HG02623 (cell line): ENCODE results near the gene APOA1.
"Not testable (repeated sequence)": the region's sequence is repeated elsewhere in the genome, so short reads cannot be mapped to it uniquely, and the experiment has no call there.

Experiments used
- ATAC-seq: cut with Tn5 transposase; IDR thresholded peaks from one replicate; pipeline ENCODE4 v1.9.1; 2021; ENCODE audit warnings: moderate library complexity; ENCODE audit not compliant: unreplicated experiment

Gene APOA1

DNA sequence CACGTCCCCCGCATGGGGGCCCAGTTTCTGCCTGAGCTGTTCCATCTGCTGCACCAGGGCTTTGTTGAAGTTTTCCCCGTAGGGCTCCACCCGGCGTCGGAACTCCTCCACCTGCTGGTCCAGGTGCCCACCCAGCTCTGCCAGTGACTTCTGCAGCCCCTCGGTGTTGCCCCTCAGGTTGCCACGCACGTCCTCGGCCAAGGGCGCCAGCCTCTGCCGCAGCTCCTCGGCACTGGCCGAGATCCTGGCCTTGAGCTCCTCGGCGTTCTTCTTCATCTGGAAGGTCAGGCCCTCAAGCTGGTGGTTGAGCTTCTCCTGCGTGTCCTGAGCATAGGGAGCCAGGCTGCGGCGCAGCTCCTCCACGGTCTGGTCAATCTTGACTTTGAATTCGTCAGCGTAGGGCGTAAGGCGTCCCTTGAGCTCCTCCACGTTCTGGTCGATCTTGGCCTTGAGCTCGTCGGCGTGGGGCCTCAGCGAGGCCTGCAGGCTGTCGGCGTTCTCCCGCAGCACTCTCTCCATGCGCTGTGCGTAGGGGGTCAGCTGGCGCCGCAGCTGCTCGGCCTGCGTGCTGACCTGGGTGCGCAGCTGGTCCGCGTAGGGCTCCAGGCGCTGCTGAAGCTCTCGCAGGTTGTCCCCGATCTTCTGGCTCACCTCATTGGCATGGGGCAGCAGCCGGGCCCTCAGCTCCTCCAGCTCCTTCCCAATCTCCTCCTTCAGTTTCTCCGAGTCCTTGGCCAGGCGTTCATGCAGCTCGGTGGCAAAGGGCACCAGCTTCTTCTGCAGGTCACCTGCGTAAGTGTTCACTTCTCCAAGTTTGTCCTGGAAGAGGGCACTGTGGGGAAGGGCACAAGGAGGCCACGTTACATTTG is 16.1 kb downstream of the APOA1 start:
- ATAC-seq, result no peak

DNA sequence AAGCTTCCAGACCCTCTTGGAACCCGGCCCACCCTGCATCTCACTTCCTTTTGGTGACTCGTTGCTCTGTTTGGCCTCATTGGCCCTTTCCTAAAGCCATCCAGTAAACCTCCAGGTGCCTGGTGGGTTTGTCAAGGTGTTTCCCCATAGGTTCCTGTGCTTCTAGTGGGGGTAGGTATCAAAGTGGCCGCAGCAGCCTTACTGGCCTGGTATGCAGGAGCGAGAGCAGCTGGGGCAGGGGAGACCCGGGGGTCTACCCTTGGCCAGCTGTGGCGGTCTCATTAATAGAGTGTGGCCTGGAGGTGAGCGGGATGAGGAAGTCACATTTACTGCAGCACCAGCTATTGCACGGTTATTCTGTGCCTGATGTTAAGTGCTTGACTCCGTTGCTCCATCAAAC is 18.4 kb downstream of the APOA1 start:
- no peak for ATAC-seq

- ATAC-seq, result no peak
Measured at GRCh38 chr11:116814502-116814901, 22.9 kb downstream of the APOA1 start.

- no peak for ATAC-seq
Measured at GRCh38 chr11:116813781-116814471, 23.5 kb downstream of the APOA1 start.

DNA sequence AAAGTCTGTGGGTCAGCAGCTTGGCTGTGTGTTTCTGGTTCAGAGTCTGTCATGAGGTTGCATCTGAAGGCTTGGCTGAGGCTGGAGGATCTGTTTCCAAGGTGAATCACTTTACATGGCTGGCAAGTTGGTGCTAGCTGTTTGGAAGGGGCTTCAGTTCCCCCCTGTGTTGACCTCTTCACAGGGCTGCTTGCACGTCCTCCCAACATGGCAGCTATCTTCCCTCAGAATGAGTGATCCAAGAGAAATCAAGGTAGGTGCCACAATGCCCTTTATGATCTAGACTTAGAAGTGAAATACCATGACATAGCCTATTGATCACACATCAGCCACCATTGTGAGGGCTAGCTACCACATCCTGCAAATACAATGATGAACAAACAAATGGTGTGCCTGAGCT is 24.3 kb downstream of the APOA1 start:
- no peak for ATAC-seq

- no peak for ATAC-seq
Measured at GRCh38 chr11:116812109-116812508, 25.3 kb downstream of the APOA1 start.

DNA sequence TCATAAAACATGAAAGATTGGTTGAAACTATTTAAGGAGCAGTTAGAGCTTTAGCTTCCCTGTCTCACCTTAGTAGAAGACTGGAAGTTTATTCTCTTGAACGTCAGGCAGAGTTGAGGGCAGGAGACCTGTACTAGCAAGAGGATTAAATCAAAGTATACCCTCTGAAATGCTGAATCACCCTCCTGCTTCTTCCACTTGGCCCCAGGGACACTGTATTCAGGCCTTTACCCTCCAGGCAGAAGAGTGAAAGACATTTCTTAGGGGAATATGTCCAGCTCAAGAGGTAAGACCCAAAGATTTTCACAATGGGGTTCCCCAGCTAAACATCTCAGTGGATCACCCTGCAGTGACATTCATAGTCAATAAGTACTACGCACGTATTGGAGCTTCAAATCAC is 26.2 kb downstream of the APOA1 start:
- ATAC-seq, result no peak

GRCh38 chr11:116808262-116809175 is 28.9 kb downstream of the APOA1 start:
- ATAC-seq, result no peak

DNA sequence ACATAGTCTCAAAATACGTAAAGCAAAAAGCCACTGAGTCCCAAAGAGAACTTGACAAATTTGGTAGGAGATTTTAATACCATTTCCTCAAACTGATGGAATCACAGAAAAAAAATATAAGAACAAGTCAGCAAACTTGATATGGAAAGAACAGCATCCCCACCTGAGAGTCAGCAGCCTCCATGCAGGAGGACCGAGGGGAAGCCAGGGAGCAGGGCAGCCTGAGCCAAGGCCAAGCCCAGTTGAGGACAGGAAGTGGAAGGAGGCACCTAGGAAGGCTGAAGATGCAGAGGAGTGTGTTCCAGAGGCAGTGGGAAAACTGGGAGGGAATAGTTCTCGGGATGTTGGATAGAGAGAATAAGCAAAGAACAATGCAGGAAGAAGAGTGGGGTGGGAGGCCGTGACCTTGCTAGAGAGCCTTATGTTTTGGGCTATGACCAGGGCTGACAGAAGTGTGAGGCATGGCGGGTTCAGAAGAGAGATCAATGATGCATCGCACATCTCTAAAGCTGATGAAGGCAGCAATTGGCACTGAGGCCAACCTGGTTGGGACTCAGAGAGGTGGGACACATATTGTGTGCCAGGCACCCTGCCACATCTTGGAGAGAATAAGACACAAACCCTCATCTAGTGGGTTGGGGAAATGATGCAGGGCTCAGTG is 29.7 kb downstream of the APOA1 start:
- ATAC-seq, result no peak

DNA sequence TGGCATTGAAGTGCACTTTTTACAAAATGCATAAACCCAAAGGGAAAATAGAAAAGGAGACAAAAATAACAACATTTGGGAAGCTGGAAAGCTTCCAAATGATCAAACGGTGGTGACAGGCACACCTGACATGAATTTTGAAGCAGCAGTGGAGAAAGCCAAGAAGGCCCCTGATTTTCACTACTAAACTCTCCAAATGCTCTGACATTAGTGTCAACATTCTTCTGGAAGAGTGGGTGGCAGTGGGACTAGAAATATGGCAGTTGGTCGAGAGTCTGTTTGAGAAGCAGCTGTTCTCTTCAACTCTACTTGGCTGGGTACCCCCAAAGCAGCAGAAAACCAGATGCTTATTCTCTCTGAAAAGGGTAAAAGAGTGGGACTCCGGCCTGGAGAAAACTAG is 33.4 kb downstream of the APOA1 start:
- no peak for ATAC-seq

DNA sequence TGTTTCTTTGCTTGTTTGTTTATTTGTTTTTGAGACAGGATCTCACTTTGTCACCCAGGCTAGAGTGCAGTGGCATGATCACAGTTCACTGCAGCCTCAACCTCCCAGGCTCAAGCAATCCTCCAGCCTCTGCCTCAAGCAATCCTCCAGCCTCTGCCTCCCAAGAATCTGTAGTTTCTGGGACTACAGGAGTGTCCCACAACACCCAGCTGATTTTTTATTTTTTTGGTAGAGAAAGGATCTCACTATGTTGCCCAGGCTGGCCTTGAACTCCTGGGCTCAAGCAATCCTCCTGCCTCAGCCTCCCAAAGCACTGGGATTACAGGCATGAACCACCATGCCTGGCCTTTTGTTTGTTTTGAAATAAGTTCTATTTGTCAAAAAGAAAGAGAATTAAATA is 35.8 kb downstream of the APOA1 start:
- ATAC-seq, result not testable (repeated sequence)

DNA sequence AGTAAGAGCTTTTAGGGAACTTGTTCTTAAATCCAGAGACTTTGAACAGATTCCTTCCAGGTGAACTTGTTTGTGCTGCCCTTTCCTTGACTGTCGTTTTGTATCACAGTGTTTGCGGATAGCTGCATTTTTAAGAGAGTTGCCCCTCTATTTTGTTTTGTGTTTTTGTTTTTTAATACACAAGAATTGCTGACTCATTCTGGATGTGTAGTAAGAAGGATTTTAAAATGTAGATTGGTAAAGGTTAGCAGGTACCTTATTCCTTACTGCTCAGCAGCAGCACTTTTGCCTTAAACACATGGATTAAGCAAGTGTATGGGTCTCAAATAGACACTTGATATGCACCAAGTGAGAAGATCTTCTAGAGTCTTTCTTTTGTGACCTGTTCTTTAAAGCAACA is 36.8 kb downstream of the APOA1 start:
- ATAC-seq, result no peak

DNA sequence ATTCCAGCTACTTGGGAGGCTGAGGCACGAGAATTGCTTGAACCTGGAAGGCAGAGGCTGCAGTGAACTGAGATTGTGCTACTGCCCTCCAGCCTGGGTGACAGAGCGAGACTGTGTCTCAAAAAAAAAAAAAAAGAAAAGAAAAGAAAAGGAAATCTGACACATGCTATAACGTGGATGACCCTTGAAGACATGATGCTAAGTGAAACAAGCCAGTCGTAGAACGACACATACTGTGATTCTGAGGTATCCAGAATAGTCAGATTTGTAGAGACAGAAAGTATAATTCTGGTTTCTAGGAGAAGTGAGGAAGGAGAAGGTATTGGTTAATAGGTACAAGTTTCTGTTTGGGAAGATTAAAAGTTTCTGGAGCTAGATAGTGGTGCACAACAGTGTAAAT is 39.1 kb downstream of the APOA1 start:
- no peak for ATAC-seq

DNA sequence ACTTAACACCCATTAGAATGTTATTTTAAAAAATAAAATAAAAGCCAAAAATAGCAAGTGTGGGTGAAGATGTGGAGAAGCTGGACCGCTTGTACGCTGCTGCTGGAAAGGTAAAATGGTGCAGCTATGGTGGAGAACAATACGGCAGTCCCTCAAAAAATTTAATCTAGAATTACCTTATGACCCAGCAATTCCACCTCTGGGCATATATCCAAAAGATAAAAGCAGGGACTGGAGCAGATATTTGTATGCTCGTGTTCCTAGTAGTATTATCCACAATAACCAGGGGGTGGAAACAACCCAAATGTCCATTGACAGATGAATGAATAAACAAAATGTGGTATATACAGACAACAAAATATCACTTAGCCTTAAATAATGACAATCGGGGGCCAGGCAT is 39.6 kb downstream of the APOA1 start:
- ATAC-seq, result no peak

DNA sequence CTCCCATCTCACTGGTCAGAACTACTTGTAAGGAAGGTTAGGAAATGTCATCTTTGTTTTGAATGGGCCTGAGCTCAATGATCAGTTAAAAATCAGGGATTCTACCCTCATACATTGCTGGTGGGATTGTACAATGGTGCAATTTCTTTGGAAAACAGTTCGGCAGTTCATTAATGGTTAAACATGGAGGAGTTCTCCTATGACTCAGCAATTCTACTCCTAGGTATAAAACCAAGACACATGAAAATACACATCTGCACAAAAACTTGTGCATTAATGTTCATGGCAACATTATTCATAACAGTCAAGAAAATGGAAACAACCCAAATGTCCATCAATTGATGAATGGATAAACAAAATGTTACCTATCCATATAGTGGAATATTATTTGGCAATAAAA is 40.9 kb downstream of the APOA1 start:
- ATAC-seq, result no peak

DNA sequence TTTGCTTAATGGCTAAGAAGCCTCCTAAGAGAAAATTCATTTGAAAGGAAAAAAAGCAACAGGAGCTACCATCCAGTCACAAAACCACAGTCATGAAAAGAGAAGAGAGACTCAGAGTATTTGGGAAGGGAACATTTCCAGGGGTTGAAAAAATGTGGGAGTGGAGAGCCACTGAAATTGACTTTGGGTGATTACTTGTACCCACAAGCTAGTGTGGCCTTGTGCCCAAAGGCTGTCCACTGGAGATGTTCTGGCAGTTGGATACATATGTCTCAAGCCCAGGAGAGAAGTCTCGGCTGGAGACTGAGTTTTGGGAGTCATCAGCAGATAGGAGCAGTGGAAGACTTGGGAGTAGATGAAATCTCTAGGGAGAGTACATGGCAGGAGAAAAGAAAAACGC is 42.6 kb downstream of the APOA1 start:
- no peak for ATAC-seq

DNA sequence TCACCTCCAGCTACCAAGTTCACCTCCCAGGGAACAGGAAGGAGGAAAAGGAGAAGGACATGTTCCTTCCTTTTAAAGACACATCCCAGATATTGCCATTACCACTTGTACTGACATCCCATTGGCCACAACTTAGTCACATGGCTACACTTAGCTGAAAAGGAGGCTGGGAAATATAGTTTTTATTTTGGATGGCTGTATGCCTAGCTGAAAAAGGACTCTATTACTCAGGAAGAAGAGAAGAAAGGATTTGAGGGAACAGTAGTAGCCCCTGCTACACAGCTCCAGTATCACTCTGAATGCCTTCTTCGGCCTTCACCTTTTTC is 43.7 kb downstream of the APOA1 start:
- ATAC-seq, result no peak

DNA sequence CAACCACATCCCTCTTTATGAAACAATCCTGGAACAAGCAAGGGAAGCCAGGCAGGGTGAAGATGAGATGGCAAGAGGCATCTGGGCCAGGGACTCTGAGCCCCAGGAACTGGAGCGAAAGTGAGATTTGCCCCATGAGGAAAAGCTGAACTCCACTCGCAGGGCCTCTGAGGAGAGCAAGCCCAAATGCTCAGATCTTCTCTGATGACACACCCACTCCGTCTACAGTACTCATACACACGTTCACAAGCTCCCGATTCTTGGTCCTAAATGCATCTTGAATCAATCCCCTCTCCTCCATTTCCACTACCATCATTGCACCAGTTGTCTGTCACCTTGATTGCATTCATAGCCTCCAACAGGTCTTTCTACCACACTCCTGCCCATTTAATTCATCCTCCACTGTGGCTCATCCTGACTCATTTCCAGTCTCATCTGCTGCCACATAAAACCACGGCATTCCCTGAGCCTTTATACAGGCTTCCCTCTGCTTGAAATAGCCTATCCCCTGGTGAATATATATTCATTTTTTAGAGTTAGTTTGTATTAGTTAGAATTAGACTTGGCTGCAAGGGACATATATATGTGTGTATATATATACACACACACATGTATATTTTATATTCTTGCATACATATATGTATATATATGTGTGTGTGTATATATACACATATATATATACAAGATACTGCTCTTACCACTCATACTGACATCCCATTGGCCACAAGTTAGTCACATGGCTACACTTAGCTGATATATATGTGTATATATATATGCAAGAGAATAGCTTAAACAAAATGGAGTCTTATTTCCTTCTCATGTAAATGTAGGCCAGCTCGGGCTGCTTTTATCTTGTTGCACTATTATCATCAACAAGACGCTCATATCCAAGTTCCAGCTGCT is 44.3 kb downstream of the APOA1 start:
- no peak for ATAC-seq

GRCh38 chr11:116792144-116792868 is 45.1 kb downstream of the APOA1 start:
- no peak for ATAC-seq

DNA sequence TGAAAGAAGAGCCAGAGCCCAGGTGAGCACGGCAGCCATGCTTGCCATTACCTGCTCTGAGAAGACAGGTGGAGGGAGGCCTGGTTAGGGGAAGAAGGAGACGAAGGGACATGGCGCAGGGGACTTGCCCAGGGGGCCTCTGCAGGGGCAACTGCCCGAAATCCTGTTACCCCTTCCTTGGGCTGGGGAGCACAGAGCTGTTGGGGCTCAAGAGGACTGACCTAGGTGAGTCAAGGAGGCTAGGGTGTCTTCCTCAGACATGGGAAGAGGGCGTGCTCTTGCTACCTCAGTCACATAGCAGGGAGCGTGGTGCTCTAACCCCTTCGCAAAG is 45.6 kb downstream of the APOA1 start, which contains the start of gene APOA5:
Gene APOA5 (minus strand): TSS at position 67 of the 331 bp plus-strand sequence. CDS start 19 bp downstream, at position 48.
- no peak for ATAC-seq
